Duodenal mucosa (tissue), 2 donors: ENCODE results near the gene ATP6V1A.

Experiments
- H3K27ac ChIP-seq: one replicate; pipeline ENCODE4 v1.7.0; 2013; ENCODE audit warnings: low read depth, low read length
- H3K27me3 ChIP-seq, 2 donors: one replicate each; pipeline ENCODE4 v1.7.0; 2013; ENCODE audit warnings: low read length in 2 of 2, control low read depth in 1 of 2; ENCODE audit not compliant: insufficient read depth in 2 of 2, control insufficient read depth in 1 of 2
- H3K36me3 ChIP-seq, 2 donors: one replicate each; pipeline ENCODE4 v1.7.0; 2013; ENCODE audit warnings: low read length in 2 of 2, control low read depth in 1 of 2; ENCODE audit not compliant: insufficient read depth in 2 of 2, control insufficient read depth in 1 of 2
- H3K4me1 ChIP-seq, 2 donors: one replicate each; pipeline ENCODE4 v1.7.0; 2013; ENCODE audit warnings: low read length in 2 of 2, control low read depth in 1 of 2; ENCODE audit not compliant: insufficient read depth in 2 of 2, control insufficient read depth in 1 of 2
- H3K4me3 ChIP-seq, 2 donors: one replicate each; pipeline ENCODE4 v1.7.0; 2013; ENCODE audit warnings: low read length in 2 of 2, low read depth in 1 of 2
- H3K9ac ChIP-seq, 2 donors: one replicate each; pipeline ENCODE4 v1.7.0; 2013; ENCODE audit warnings: low read length in 2 of 2, low read depth in 1 of 2
- H3K9me3 ChIP-seq, 2 donors: one replicate each; pipeline ENCODE4 v1.7.0; 2013; ENCODE audit warnings: low read length in 2 of 2, control low read depth in 1 of 2; ENCODE audit not compliant: control insufficient read depth in 1 of 2

ATP6V1A gene

DNA sequence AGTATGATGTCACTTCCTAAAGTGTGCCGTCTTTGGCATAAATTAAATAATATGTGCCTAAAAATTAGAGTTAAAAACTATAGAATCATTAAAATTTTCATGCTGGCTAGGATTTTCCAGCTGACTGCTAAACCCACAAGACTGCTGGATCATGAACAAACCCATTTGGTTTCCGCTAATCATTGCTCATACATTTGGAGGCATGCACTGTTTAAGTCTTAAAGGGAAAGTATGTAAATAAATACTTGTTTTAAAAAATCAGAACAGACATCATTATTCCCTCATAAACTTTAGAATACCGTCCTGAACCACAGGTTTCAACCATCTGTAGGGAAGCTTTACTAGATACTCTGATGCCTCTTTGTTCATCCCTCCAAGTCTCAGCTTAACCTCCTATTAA, 26.5 kb downstream of the ATP6V1A start:
- no peaks in the 10 kb centered on the region for H3K36me3 ChIP-seq
- no peak overlapping the region for H3K27ac ChIP-seq
- no peaks in the 10 kb centered on the region for H3K27me3 ChIP-seq
- H3K4me1 ChIP-seq = peaks cover 5 to 8% of the 10 kb centered on the region in 2 donors
- H3K4me3 ChIP-seq = no peak overlapping the region
- no peak overlapping the region for H3K9ac ChIP-seq
- no peaks in the 10 kb centered on the region for H3K9me3 ChIP-seq

DNA sequence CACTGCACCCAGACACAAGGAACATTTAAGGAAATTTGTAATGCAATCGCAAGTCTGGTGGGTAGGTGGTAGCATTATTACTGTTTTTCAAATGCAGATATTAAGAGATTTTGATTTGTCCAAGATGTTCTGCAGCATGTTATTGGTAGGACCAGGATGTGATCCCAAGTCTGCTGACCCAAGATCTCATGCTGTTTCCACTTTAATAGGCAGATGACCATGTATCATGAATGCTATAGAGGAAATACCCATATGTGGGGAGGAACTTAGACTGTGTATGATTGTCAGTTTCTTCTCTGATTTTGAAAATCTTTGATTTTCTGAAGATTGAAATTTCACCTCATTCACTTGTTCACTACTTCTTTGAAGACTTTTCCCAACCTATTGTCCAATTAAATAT, 28.7 kb downstream of the ATP6V1A start:
- Histone ChIP-seq H3K4me1 (peaks cover 5 to 8% of the 10 kb centered on the region in 2 donors), H3K27me3 (no peaks in the 10 kb centered on the region), H3K27ac (no peak overlapping the region), H3K9me3 (no peaks in the 10 kb centered on the region), H3K9ac (no peak overlapping the region), H3K36me3 (peaks cover 0 to 6% of the 10 kb centered on the region in 2 donors), H3K4me3 (no peak overlapping the region)

- Histone ChIP-seq H3K27ac (no peak overlapping the region), H3K4me3 (no peak overlapping the region), H3K9me3 (no peaks in the 10 kb centered on the region), H3K9ac (no peak overlapping the region), H3K4me1 (peaks cover 5 to 8% of the 10 kb centered on the region in 2 donors), H3K36me3 (peaks cover 0 to 9% of the 10 kb centered on the region in 2 donors), H3K27me3 (no peaks in the 10 kb centered on the region)
Measured at GRCh38 chr3:113776564-113776963, 29.7 kb downstream of the ATP6V1A start.

- no peak overlapping the region for H3K4me3 ChIP-seq
- H3K9me3 ChIP-seq = no peaks in the 10 kb centered on the region
- H3K9ac ChIP-seq = no peak overlapping the region
- no peak overlapping the region for H3K27ac ChIP-seq
- H3K4me1 ChIP-seq = no peaks in the 10 kb centered on the region
- peaks cover 12 to 14% of the 10 kb centered on the region in 2 donors for H3K36me3 ChIP-seq
- H3K27me3 ChIP-seq = no peaks in the 10 kb centered on the region
Measured at GRCh38 chr3:113783463-113783862, 36.6 kb downstream of the ATP6V1A start.

- H3K36me3 ChIP-seq = peaks cover 12% of the 10 kb centered on the region in 2 donors
- no peak overlapping the region for H3K4me3 ChIP-seq
- H3K4me1 ChIP-seq = no peaks in the 10 kb centered on the region
- no peaks in the 10 kb centered on the region for H3K9me3 ChIP-seq
- no peaks in the 10 kb centered on the region for H3K27me3 ChIP-seq
- peak overlapping the region; percentile 32 for H3K27ac ChIP-seq
- no peak overlapping the region for H3K9ac ChIP-seq
Measured at GRCh38 chr3:113783980-113784379, 37.1 kb downstream of the ATP6V1A start.

DNA sequence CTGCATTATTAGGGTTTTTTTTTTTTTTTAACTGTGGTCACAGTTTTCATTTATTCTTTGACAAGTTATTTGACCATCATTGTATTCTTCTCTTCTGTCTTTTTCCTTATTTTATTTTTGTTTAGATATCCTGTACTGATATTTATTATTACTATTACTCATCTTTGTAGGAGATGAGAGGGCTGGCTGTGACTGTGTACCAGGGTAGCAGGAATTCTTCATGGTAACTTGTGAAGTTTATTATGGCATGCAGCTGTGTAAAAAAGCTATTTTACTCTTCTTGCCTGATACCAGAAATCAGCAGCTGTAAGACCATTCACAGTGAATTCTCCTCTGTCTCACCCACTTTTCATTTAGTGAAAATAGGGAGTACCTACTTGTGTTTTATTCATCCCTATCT, 44.5 kb downstream of the ATP6V1A start:
- Histone ChIP-seq H3K27me3 (no peaks in the 10 kb centered on the region), H3K36me3 (peaks cover 12 to 31% of the 10 kb centered on the region in 2 donors), H3K4me3 (no peak overlapping the region), H3K9me3 (no peaks in the 10 kb centered on the region), H3K9ac (no peak overlapping the region), H3K4me1 (no peaks in the 10 kb centered on the region), H3K27ac (no peak overlapping the region)

DNA sequence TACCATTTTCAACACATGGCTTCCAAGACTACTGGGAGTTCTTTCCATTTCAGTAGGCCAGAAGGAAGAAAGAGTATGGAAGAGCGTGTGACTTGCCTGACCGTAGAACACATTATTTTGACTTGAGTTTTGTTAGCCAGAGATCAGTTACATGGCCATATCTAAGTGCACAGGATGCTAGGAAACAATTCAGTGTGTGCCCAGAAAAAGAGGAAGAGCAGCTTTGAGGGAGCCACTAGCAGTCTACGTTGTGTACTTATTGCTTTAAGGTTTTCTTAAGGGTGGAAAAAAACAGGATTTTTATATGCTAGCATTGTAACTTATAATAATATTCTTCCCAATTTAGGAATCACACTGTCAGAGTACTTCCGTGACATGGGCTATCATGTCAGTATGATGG, 47.7 kb downstream of the ATP6V1A start:
- no peaks in the 10 kb centered on the region for H3K9me3 ChIP-seq
- H3K9ac ChIP-seq = no peak overlapping the region
- no peaks in the 10 kb centered on the region for H3K4me1 ChIP-seq
- H3K4me3 ChIP-seq = no peak overlapping the region
- no peaks in the 10 kb centered on the region for H3K27me3 ChIP-seq
- H3K36me3 ChIP-seq = peaks cover 14 to 29% of the 10 kb centered on the region in 2 donors
- H3K27ac ChIP-seq = no peak overlapping the region

DNA sequence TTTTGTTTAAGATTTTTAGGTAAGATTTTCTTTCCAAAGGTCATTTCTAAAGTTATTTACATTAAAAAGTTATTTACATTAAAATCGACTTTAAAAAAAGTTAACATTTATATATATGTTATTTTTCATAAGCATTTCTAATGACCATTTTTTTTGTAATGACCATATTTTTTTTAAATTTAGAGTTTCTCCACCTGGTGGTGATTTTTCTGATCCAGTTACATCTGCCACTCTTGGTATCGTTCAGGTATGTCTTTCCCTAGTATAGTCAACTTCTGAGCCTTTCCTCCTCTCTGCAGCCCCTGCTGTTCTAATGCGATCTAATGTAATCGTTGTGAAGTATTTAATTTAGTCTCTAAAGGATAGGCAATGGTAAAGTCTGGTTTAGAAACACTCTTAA, 48.9 kb downstream of the ATP6V1A start:
- H3K4me3 ChIP-seq = no peak overlapping the region
- no peaks in the 10 kb centered on the region for H3K27me3 ChIP-seq
- no peak overlapping the region for H3K27ac ChIP-seq
- no peaks in the 10 kb centered on the region for H3K9me3 ChIP-seq
- no peak overlapping the region for H3K9ac ChIP-seq
- peaks cover 16 to 30% of the 10 kb centered on the region in 2 donors for H3K36me3 ChIP-seq
- H3K4me1 ChIP-seq = no peaks in the 10 kb centered on the region

DNA sequence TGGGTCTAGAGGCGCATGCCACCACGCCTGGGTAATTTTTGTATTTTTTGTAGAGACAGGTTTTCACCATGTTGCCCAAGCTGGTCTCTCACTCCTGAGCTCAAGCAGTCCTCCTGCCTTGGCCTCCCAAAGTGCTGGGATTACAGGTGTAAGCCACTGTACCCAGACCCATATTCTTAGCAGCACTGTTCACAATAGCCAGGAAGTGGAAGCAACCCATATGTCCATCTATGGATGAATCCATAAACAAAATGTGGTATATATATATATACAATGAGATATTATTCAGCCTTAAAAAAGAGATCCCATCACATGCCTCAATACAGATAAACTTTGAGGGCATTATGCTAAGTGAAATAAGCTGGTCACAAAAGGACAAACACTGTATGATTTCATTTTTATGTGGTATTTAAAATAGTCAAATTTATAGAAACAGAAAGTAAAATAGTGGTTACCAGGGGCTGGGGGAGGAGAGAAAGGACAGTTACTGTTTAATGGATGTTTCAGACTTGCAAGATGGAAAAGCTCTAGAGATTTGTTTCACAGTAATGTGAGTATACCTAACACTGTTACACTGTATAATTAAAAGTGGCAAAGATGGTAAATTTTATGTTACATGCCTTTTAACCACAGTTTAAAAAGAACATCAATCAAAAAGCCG, 56.1 kb downstream of the ATP6V1A start:
- Histone ChIP-seq H3K36me3 (peaks cover 7 to 58% of the 10 kb centered on the region in 2 donors), H3K9me3 (no peaks in the 10 kb centered on the region), H3K4me1 (no peaks in the 10 kb centered on the region), H3K27me3 (no peaks in the 10 kb centered on the region), H3K4me3 (no peak overlapping the region), H3K9ac (no peak overlapping the region), H3K27ac (no peak overlapping the region)

DNA sequence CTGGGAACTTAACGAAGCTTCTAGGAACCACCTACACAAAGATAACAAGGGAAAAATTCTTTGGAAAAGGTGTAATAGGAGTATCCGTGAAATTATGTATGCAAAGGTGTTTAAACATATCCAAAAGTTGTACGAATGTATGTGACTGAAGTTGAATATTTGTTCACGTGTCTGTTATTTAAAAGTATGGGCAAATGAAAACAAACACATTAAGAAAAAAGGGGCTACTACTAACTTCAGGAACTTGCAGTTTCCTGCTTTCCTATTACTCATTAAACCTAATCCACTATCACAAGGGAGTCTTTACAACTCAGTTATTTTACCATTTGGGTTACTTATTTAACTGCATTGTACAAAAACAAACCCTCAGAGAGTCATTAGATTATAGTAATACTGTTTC, 57.8 kb downstream of the ATP6V1A start:
- H3K9ac ChIP-seq = no peak overlapping the region
- H3K4me3 ChIP-seq = no peak overlapping the region
- no peaks in the 10 kb centered on the region for H3K9me3 ChIP-seq
- no peak overlapping the region for H3K27ac ChIP-seq
- peaks cover 8 to 57% of the 10 kb centered on the region in 2 donors for H3K36me3 ChIP-seq
- H3K27me3 ChIP-seq = no peaks in the 10 kb centered on the region
- H3K4me1 ChIP-seq = no peaks in the 10 kb centered on the region
